K562 (cell line): ENCODE data around the gene DOK3. TPM values are rescaled to one million over a fixed set of nuclear protein-coding genes. Genes with fewer than 3 reads are reported as not detected.

Experiments
- ATAC-seq: fragments of 200-7000 bp; cut with Tn5 transposase; 3 replicates; pipeline ENCODE4 v1.9.1; 2020; ENCODE audit warnings: moderate library complexity
- BruUV-seq: library from RNA; stranded (reverse); fragments of 400-500 nt; replicated peaks from 2 replicates; lab custom pipeline; 2021; lab: Mats Ljungman, UMichigan
- CTCF ChIA-PET: fragments of 300-600 bp; formaldehyde crosslinking; extraction: SDS; loops from one replicate; lab custom pipeline; 2021; ENCODE audit warnings: low intra/inter-chr PET ratio; lab: Yijun Ruan, JAX
- POLR2A ChIA-PET: fragments of 300-600, 350-650 bp; sonication (Branson Sonifier 250); formaldehyde crosslinking; extraction: SDS; loops from one replicate; lab custom pipeline; 2021; ENCODE audit warnings: antibody characterized with exemption, inconsistent platforms; lab: Yijun Ruan, JAX
- DNase-seq, 4 experiments: peaks; one replicate each; pipeline versions ENCODE4 v3.0.0 to v3.0.0-alpha.2; 2011 to 2018; ENCODE audit warnings: low spot score in 3 of 4, mixed read lengths in 3 of 4; ENCODE audit errors: extremely low read depth in 1 of 4
- FAIRE-seq: peaks from 2 replicates; lab custom pipeline; 2011; peaks lifted over from hg19 to GRCh38; lab: Jason Lieb, UNC
- H2AFZ ChIP-seq: 2 replicates; pipeline ENCODE4 v1.6.0; 2011; ENCODE audit warnings: low read depth, low read length, control low read depth, inconsistent platforms
- H3K27ac ChIP-seq: fragments of 200-600 bp; 3 replicates; pipeline ENCODE4 v1.8.0; 2011; ENCODE audit warnings: low read depth, mild to moderate bottlenecking, control low read depth, inconsistent platforms, low read length, moderate library complexity, mixed read lengths; ENCODE audit errors: extremely low read depth
- H3K27me3 ChIP-seq, 2 experiments: fragments of 300-600 bp in 1 of 2; 2 replicates in 1 of 2; 3 replicates in 1 of 2; pipeline versions ENCODE4 v1.6.0 to v1.8.0; 2011; ENCODE audit warnings: inconsistent platforms in 2 of 2, low read length in 2 of 2, mild to moderate bottlenecking in 1 of 2, mixed read lengths in 1 of 2, moderate library complexity in 1 of 2; ENCODE audit not compliant: control insufficient read depth in 2 of 2, insufficient read depth in 2 of 2
- H3K36me3 ChIP-seq: fragments of 300-600 bp; 3 replicates; pipeline ENCODE4 v1.8.0; 2011; ENCODE audit warnings: mild to moderate bottlenecking, low read length, inconsistent platforms; ENCODE audit not compliant: control insufficient read depth, insufficient read depth
- H3K4me1 ChIP-seq, 2 experiments: fragments of 200-600 bp in 1 of 2; replicated peaks in 1 of 2; 2 replicates in 1 of 2; 3 replicates in 1 of 2; pipeline versions ENCODE4 v1.5.1 to v1.8.0; 2011; ENCODE audit warnings: inconsistent platforms in 2 of 2, low read length in 2 of 2, mild to moderate bottlenecking in 1 of 2, mixed read lengths in 1 of 2, moderate library complexity in 1 of 2; ENCODE audit not compliant: control insufficient read depth in 2 of 2, insufficient read depth in 2 of 2
- H3K4me2 ChIP-seq: 2 replicates; pipeline ENCODE4 v1.6.1; 2011; ENCODE audit warnings: low read length, control low read depth, inconsistent platforms, mixed read lengths; ENCODE audit not compliant: insufficient read depth
- H3K4me3 ChIP-seq: fragments of 200-600 bp; sonication (generic), shearing (Covaris generic); 2 replicates; pipeline ENCODE4 v1.5.1; 2016; ENCODE audit warnings: control low read depth, inconsistent platforms
- H3K79me2 ChIP-seq: fragments of 200-600 bp; 3 replicates; pipeline ENCODE4 v1.8.0; 2011; ENCODE audit warnings: low read length, inconsistent platforms; ENCODE audit not compliant: control insufficient read depth, insufficient read depth
- H3K9ac ChIP-seq, 2 experiments: 2 replicates each; pipeline versions ENCODE4 v1.6.0 to v1.6.1; 2011; ENCODE audit warnings: low read depth in 2 of 2, low read length in 2 of 2, control low read depth in 1 of 2, inconsistent platforms in 1 of 2, mild to moderate bottlenecking in 1 of 2, mixed read lengths in 1 of 2; ENCODE audit not compliant: insufficient read depth in 1 of 2
- H3K9me1 ChIP-seq: one replicate; pipeline ENCODE4 v1.6.0; 2011; ENCODE audit warnings: inconsistent platforms, mild to moderate bottlenecking, low read length, moderate library complexity; ENCODE audit not compliant: control insufficient read depth, insufficient read depth
- H3K9me3 ChIP-seq: replicated peaks from 2 replicates; pipeline ENCODE4 v1.5.1; 2011; ENCODE audit warnings: low read depth, low read length, inconsistent platforms; ENCODE audit not compliant: control insufficient read depth, insufficient read depth
- H4K20me1 ChIP-seq: replicated peaks from 2 replicates; pipeline ENCODE4 v1.6.1; 2011; ENCODE audit warnings: low read length, inconsistent platforms, mixed read lengths; ENCODE audit not compliant: control insufficient read depth, insufficient read depth
- ARID3A ChIP-seq: IDR thresholded peaks from 2 replicates; pipeline ENCODE4 v1.6.1; 2012; ENCODE audit warnings: low read depth, low read length, improper control_type of control experiment, borderline replicate concordance
- ATF6 ChIP-seq: sonication (generic); formaldehyde crosslinking; IDR thresholded peaks from 2 replicates; pipeline ENCODE4 v1.4.0; 2020; ENCODE audit warnings: mild to moderate bottlenecking, missing genetic modification reagents
- CREB5 ChIP-seq: fragments of 250-450 bp; sonication (Bioruptor Pico); IDR thresholded peaks from 2 replicates; pipeline ENCODE4 v1.5.0; 2020; ENCODE audit warnings: mild to moderate bottlenecking
- CTBP1 ChIP-seq: fragments of 450-650 bp; IDR thresholded peaks from 2 replicates; pipeline ENCODE4 v1.6.1; 2016; ENCODE audit warnings: borderline replicate concordance
- MAX ChIP-seq: sonication (generic); formaldehyde crosslinking; IDR thresholded peaks from 2 replicates; pipeline ENCODE4 v1.9.0; 2022; ENCODE audit warnings: mild to moderate bottlenecking, missing genetic modification reagents
- MCM3 ChIP-seq: fragments of 450-650 bp; IDR thresholded peaks from 2 replicates; pipeline ENCODE4 v1.6.1; 2016
- NUFIP1 ChIP-seq: fragments of 450-650 bp; IDR thresholded peaks from 2 replicates; pipeline ENCODE4 v1.6.1; 2018; ENCODE audit not compliant: partially characterized antibody
- PHF21A ChIP-seq: fragments of 450-650 bp; IDR thresholded peaks from 2 replicates; pipeline ENCODE4 v1.6.1; 2017; ENCODE audit warnings: low read depth, borderline replicate concordance
- SIX5 ChIP-seq, 2 experiments: IDR thresholded peaks; 2 replicates each; pipeline ENCODE4 v1.6.1; 2011; ENCODE audit warnings: low read length in 2 of 2, borderline replicate concordance in 1 of 2, low read depth in 1 of 2, mild to moderate bottlenecking in 1 of 2, moderate library complexity in 1 of 2; ENCODE audit not compliant: insufficient read depth in 1 of 2
- SLC30A9 ChIP-seq: fragments of 250-450 bp; sonication (Bioruptor Pico); IDR thresholded peaks from 2 replicates; pipeline ENCODE4 v1.8.0; 2022; ENCODE audit warnings: mild to moderate bottlenecking, moderate library complexity
- SMAD1 ChIP-seq: fragments of 150-350 bp; IDR thresholded peaks from 2 replicates; pipeline ENCODE4 v1.6.1; 2014; ENCODE audit warnings: low read length, low read depth; ENCODE audit not compliant: partially characterized antibody
- TOE1 ChIP-seq, 2 experiments: fragments of 450-650 bp in 1 of 2; sonication (generic) in 1 of 2; formaldehyde crosslinking in 1 of 2; IDR thresholded peaks; 2 replicates each; pipeline versions ENCODE4 v1.7.1 to v1.8.0; 2016 to 2022; ENCODE audit warnings: borderline replicate concordance in 2 of 2, mild to moderate bottlenecking in 2 of 2, antibody characterized with exemption in 1 of 2, inconsistent platforms in 1 of 2, low read depth in 1 of 2, missing genetic modification reagents in 1 of 2, moderate library complexity in 1 of 2
- WGBS: fragments of 100-300 bp; shearing (Covaris generic); methylation state at CpG from one replicate; pipeline ENCODE4 v1.1.6; 2016; ENCODE audit warnings: low coverage, mixed read lengths; ENCODE audit not compliant: insufficient coverage; ENCODE audit errors: missing lambda C conversion rate; 5-methylcytosine and 5-hydroxymethylcytosine counted together
- in situ Hi-C: fragments of 300-500 bp; cut with MboI; formaldehyde crosslinking; loops from 4 replicates; pipeline ENCODE4 v1.15.0; 2018; ENCODE audit warnings: inconsistent platforms, mixed read lengths
- intact Hi-C: fragments of 100-400 bp; cut with micrococcal nuclease; formaldehyde crosslinking; loops from 2 replicates; pipeline ENCODE4 v1.14.2; 2022
- polyA plus RNA-seq, 8 experiments: library from polyadenylated mRNA; depleted of rRNA in 4 of 8; stranded (reverse) in 5 of 8; unstranded in 3 of 8; fragments of >200 nt; fragmentation: Nextera tagmentation in 2 of 8; fragmentation: Illumina TruSeq in 1 of 8; extraction: Ambion mirVana in 2 of 8; extraction: Trizol in 1 of 8; gene quantifications; 2 replicates each; pipeline versions ENCODE4 v1.2.1 to v1.2.3, GENCODE V29; 2011 to 2014; ENCODE audit warnings: inconsistent platforms in 1 of 8, missing spikeins in 1 of 8
- total RNA-seq, 7 experiments: library from RNA; depleted of rRNA in 6 of 7; stranded (reverse); fragments of >200 nt in 6 of 7; fragmentation: Illumina TruSeq in 2 of 7; extraction: Trizol in 2 of 7; gene quantifications; 2 replicates each; pipeline versions ENCODE4 v1.2.1 to v1.2.3, GENCODE V29; 2011 to 2021; ENCODE audit warnings: low replicate concordance in 1 of 7

Gene DOK3
- total and polyA plus RNA-seq, 9 of the 15 experiments (the other 6 are each of a cell fraction or from before 2014, with no cell fraction given), result 1.3 to 23.0 (median 8.0) TPM

- in situ Hi-C loops (no loop called here), intact Hi-C loops (no loop called here)
- BruUV-seq, result no TSS peak
- Histone ChIP-seq H3K36me3 (peaks cover 66% of the 10 kb centered on the region), H3K4me1 (peaks cover 9 to 40% of the 10 kb centered on the region in 2 experiments; a peak in 4 of 5 replicates)
- TF ChIP-seq NUFIP1 (no peak), TOE1 (IDR thresholded peaks at IDR 0.05; ENCODE audit: borderline replicate concordance) (no peak), TOE1 (CRISPR knock-in tag; IDR thresholded peaks at IDR 0.05; ENCODE audit: borderline replicate concordance, low read depth) (no peak), PHF21A (no peak), CREB5 (CRISPR knock-in tag) (no peak), MCM3 (no peak), CTBP1 (no peak), MAX (no peak), SLC30A9 (CRISPR knock-in tag) (no peak), ARID3A (no peak), SMAD1 (no peak), SIX5 (IDR thresholded peaks at IDR 0.05; ENCODE audit: borderline replicate concordance in 1 of 2, insufficient read depth in 1 of 2, low read depth in 1 of 2, low read length in 2 of 2) (no peak), ATF6 (CRISPR knock-in tag) (no peak)
- TF ChIP-seq, all 486 proteins: peak for 0
- FAIRE-seq (no peak), DNase-seq (no peak), ATAC-seq (no peak)
- no peaks in the 10 kb centered on the region; the same call in 1 of the 2 replicates for H4K20me1 ChIP-seq
- ChIA-PET CTCF (no interaction called here), POLR2A (interaction anchor here (0.6 to 1.1 kb wide), 2 partner anchors 11 to 28 kb away, joined by 3 read pairs; partner anchors contain the start of gene DOK3)
- 81% methylated on average over 3 of the region's 3 CpGs for WGBS
- H3K27ac ChIP-seq, result no peak overlapping the region
- H3K27me3 ChIP-seq, result no peaks in the 10 kb centered on the region
- H3K4me2 ChIP-seq, result no peak overlapping the region
- peaks cover 29% of the 10 kb centered on the region for H3K79me2 ChIP-seq
- H3K4me3 ChIP-seq, result no peak overlapping the region
- H3K9me1 ChIP-seq, result no peaks in the 10 kb centered on the region
- H2AFZ ChIP-seq, result no peak overlapping the region
- no peak overlapping the region; a peak in 1 of 4 replicates for H3K9ac ChIP-seq
- no peaks in the 10 kb centered on the region for H3K9me3 ChIP-seq
Observed at GRCh38 chr5:177520271-177520670, 10.6 kb upstream of the DOK3 start.
